HG03280 (cell line): ENCODE results near the gene AHI1.
A peak's percentile ranks its signal among the peaks of the same experiment; 100 is the strongest.

Experiments
- ATAC-seq: cut with Tn5 transposase; IDR thresholded peaks from one replicate; pipeline ENCODE4 v1.9.1; 2021; ENCODE audit warnings: mild to moderate bottlenecking, moderate library complexity; ENCODE audit not compliant: unreplicated experiment

Gene AHI1

GRCh38 chr6:135464634-135465033 is 32.9 kb downstream of the AHI1 start:
- ATAC-seq, result peak; percentile 62

DNA sequence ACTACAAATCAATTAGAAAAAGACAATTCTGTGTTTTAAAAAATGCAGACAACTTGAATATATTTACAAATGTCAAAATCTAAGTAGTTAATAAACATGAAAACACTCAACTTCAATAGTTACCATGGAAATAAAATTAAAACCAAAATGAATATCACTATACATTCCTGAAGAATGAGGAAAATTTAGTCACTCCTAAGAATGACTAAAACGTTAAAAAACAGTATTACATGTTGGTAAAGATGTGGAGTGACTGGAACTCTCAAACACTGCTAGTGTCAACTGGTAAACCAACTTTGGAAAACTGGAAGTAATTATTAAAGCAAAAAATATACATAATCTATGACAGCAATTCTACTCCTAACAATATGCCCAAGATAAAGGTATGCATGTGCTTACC is 36.3 kb downstream of the AHI1 start:
- ATAC-seq, result no peak

DNA sequence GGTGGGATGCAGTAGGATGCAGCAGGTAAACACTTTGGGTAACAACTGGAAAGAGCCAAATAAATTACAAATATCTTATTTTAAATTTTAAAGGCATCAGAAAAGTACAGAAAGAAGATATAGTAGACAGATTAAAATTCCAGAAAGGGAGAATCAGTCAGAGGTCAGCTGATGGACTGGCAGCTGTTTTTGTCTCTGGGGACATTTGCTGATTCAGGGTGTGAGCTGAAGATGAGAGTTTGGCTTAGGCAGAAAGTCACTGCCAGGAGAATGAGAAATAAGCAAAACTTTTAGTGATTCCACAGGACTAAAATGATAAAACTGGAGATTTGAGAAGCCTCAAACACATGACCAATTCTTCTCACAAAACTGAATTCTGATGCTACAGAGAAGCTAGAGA is 39.5 kb downstream of the AHI1 start:
- ATAC-seq, result no peak

GRCh38 chr6:135451617-135452190 is 45.8 kb downstream of the AHI1 start:
- no peak for ATAC-seq

DNA sequence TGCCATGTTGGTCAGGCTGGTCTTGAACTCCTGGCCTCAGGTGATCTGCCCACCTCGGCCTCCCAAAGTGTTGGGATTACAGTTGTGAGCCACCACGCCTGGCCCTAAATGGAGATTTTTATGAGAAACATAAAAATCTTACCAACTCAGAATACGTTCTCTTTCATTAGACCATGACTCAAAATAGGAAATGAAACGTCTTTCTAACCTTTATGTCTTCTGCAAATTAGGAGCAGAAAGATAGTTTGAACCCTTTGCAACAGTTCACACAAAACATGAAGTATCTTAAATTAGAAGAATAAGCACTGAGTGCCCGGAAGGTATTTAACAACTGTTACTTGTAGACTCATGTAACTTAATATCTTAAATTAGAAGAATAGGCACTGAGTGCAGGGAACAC is 48.3 kb downstream of the AHI1 start:
- ATAC-seq, result no peak

DNA sequence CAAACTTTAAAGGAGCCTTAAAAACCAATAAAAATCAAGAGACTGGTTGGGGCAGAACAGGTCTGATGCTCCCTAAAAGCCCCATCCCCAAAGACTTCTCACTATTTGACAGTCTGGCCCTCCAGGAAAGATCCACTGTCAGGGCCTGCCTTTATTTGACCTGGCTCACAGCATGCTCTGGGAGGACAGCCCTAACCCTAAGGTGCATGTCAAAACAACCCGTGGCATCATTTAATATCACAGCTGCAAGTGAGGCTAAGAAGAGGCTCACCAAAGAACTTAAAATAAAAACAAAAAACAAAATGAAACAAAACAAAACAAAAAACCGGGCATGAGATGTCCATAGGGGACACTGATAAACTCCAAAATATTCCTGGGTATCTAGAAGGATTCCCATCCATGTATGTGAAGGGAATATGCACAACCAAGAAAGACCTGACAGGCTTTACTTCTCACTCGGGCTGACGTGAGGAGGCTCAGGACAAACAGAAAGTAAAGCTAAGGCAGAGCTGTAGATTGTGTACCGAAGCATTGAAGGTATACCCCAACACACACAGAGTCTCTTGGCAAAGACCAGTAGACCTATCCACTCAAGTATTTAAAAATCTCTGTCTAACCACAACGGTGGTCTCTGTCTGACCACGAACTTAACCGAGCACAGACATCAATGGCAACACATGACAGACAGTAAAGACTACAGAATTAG is 57.3 kb downstream of the AHI1 start:
- ATAC-seq, result no peak

DNA sequence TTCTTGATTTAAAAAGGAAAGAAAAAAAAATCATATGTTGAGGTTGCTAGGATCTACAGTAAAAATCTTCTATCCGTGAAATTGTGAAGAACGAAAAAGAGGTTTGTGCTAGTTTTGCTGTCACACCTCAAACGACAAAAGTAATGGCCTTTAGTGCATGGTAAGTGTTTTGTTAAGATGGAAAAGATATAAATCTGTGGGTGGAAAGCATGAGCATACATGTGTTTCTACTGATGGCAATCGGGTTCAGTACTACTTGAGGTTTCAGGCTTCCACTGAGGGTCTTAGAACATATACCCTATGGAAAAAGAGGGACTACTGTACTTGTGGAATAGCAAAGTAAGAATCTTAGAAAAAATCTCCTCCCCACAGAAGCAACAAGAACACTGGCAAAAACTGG is 58.0 kb downstream of the AHI1 start:
- ATAC-seq, result no peak

DNA sequence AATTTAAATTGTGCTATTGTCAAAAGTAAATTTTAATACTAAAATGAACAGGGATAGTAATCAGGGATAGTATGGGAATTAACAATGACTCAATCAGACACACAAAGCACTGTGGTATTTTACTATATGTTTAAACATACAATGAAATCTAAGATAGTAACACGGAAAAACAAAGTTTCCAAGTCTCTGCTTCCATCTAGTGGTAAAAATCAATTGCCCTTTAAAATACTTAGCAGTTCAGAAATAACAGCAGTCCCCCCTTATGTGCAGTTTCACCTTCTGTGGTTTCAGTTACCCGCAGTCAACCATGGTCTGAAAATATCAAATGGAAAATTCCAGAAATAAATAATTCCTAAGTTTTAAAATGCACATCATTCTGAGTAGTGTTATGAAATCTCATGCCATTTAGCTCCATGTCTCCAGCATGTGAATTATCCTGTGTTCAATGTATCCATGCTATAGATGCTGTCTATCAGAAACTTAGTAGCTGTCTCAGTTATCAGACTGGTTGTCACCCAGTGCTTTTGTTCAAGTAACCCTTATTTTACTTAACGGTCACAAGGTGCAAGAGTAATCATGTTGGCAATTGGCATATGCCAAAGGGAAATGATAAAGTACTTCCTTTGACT is 58.5 kb downstream of the AHI1 start:
- no peak for ATAC-seq

DNA sequence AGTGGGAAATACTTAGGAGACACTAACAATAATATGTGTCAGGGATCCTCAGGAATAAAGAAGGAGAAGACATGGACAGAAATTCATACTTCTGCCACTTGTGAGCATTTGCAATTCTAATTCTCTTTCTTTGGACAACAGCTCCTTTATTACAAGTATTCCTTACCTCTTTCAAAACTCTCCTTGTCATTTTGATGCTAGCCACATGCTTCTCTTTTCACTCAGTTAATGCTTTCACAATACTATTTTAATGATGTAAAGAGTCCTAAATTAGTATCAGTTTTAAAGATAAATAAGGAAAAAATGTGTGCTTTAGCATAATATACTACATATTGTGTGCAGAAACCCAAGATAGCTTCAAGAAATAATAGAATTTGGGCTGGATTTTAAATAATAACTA is 62.5 kb downstream of the AHI1 start:
- ATAC-seq, result no peak

- ATAC-seq, result no peak
Observed at GRCh38 chr6:135434095-135434494, 63.4 kb downstream of the AHI1 start.

- no peak for ATAC-seq
Observed at GRCh38 chr6:135428078-135428477, 69.5 kb downstream of the AHI1 start.

DNA sequence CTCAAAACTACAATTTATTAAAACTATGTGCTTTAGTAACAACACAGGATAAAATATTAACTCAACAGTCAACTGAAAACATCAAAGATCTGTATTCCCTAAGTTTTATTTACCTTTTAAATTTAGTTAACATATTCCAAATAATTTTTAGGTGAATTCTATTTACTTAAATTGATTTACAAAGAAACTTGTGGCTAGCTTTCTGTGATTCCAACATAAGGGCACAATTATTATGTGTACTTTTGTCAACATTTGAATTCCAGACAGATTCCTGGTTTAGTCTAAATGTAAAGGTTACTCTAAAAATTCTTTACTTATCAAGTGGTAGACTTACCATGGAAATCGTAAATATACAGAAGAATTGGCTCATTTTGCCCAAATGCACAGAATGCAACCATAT is 70.7 kb downstream of the AHI1 start:
- ATAC-seq, result no peak

DNA sequence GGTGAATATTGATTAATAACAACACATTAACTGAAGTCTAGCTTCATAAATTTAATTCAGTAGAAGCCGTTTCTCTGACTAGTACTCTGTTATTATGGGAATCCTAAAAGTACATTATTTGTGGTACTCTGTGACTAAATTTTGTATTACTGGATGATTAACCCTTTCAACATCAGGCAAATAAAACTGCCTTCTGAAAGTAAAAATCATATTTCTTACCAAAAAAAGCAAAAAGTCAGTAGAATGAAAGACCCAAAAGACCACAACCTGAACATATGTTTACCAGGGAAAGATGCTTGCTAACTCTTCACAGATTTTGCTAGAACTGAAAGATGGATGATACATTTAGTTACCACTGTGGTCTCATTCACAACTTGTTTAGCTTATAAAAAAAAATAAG is 73.2 kb downstream of the AHI1 start:
- no peak for ATAC-seq

DNA sequence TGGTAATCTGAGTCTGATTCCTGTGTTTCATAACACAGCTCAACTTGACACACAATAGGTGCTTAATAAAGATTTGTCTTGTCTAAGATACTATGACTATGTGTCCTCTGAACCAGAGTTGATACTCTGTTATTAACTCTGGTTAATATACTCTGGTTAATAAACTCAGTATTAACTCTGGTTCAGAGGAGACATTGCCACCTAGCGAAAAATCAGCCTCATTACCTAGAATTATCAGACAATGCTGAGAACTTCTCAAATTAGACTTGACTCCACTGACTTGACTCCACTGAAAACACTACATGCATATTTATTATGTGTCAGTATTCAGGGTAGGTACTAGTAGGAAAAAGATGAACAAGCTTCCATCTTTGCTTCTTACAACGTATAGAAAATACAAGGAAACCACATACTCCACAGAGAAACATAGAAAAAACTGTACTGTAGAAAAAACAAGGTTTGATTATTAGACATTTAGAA is 73.9 kb downstream of the AHI1 start:
- ATAC-seq, result peak; percentile 87

DNA sequence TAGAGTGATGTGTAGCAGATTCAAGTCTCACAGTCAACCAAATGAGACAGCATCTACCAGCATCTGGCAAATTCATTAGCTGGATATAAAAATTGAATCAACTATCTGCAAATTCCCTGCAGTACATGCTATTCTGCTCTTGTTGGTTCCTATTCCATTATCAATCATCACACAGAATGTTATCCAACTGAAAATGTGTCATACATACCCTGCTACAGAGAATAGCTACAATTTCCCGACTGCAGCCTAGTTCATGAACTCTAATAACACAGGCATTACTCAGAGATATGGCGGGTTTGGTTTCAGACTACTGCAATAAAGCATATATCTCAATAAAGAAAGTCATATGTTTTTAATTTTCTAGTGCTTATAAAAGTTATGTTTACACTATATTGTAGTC is 78.4 kb downstream of the AHI1 start:
- no peak for ATAC-seq

DNA sequence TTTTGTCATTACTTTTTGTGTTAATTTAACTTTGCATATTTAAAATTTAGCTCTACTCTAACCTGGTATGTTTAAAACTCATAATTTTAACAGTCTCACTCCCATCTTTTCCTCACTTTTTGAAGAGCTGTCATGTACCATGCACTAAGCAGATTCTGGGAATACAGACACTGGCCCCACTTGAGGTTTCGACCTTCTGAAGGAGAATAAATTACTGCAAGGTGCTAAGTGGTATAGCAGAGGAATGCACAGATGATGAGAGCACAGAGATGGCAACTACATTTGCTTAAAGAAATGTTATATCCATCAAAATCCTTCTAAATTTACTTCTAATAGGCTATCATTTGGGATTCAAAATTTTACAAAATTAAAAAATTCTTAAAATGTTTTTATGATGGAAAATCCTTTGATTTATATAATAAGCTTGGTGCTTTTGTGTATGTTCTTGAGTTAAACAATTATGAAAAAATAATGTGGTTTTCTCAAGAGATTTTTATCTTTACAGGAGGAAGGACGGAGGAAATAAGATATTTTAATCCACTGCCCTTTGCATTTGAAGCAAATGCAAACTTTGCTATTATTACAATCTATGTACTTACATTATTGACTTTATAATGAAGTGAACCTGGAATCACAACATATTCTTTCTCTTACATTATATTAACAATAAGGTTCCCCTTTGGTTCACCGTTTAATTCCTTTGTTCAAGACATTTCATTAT is 79.3 kb downstream of the AHI1 start:
- no peak for ATAC-seq

DNA sequence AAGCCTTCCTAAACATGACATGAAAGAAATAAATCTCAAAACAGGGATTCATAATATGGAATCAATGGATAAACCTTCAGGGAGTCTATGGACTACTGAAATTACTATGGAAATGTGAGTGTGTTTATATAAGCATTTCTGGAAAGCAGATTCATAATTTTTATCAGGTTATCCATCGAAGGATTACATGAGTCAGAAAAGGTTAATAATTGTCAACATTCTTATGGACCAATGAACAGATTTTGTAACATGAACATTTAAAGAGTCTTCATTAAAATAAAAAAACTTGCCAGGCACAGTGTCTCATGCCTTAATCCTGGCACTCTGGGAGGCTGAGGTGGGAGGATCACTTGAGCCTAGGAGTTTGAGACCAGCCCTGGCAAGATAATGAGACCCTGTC is 84.8 kb downstream of the AHI1 start:
- no peak for ATAC-seq

GRCh38 chr6:135411849-135412248 is 85.7 kb downstream of the AHI1 start:
- ATAC-seq, result no peak

DNA sequence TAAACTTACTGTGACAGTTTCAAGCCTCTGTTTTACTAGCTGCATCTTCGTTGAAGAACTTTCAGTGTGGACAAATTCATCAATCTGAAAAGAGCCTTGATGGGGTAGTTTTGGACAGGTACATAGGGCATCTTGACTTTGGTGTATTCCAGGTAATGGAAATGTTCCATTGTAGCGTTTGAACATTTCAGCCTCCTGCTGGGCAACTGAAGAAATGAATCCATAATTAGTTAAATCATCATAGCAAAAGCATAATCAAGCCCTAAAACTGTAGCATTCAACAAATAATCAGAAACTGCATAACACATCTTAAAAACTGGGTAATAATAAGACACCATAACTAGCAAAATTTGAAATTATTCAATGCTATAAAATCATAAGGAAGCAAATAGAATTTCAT is 86.2 kb downstream of the AHI1 start:
- no peak for ATAC-seq

DNA sequence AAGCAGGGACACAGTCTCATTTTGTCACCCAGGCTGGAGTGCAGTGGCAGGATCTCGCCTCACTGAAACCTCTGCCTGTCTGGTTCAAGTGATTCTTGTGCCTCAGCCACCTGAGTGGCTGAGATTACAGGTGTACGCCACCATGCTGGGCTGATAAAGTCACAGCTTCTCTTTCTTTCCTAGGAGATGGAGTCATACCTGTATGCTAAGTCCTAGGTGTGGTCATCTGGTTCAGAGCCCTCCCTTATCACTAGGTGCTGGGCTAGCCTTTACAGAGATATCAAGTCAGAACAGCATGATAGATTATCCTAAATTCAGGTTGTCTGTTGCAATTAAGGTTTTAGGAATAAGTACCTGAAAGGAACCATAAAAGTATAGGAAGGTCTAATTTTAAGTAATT is 86.7 kb downstream of the AHI1 start:
- ATAC-seq, result no peak

DNA sequence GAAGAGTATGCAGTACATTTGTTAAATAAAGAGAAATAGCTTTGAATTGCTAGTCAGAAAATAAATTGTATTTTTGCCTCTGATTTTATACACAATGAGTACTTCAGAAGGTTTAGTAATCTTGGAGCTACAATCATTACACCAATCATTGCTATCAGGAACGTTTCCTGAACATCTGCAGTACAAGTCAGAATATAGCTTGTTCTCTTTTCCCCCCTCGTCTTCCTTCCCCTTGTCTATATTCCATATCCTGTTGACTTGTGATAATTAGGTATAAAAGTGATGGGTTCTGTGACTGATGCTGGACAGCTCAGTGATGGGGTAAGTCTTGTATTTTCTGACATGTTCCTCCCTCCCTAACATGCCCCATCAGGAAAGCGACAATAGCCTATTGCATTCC is 94.0 kb downstream of the AHI1 start:
- ATAC-seq, result no peak

- ATAC-seq, result no peak
Observed at GRCh38 chr6:135402311-135402710, 95.2 kb downstream of the AHI1 start.
